Ovary (tissue), 9 donors: ENCODE measurements around the gene LRRC4. TPM values are rescaled to one million over a fixed set of nuclear protein-coding genes. Genes with fewer than 3 reads are reported as not detected.

Source experiments
- DNase-seq, 5 donors: peaks; one replicate each; pipeline ENCODE4 v3.0.0-alpha.2; 2019 to 2020
- H3K27ac ChIP-seq, 2 donors: fragments of 200-600 bp; one replicate each; pipeline versions ENCODE4 v1.5.1 to v1.8.0; 2019 to 2022
- H3K27me3 ChIP-seq: fragments of 200-600 bp; one replicate; pipeline ENCODE4 v1.8.0; 2022
- H3K36me3 ChIP-seq: fragments of 200-600 bp; sonication (generic); one replicate; pipeline ENCODE4 v1.5.1; 2019
- H3K4me1 ChIP-seq: one replicate; pipeline ENCODE4 v1.8.1; 2013; ENCODE audit warnings: mild to moderate bottlenecking, moderate library complexity; ENCODE audit not compliant: insufficient read depth
- H3K4me3 ChIP-seq: fragments of 200-600 bp; sonication (generic); one replicate; pipeline ENCODE4 v1.5.1; 2017
- H3K9me3 ChIP-seq, 2 donors: fragments of 200-600 bp in 1 of 2; sonication (generic) in 1 of 2; one replicate each; pipeline versions ENCODE4 v1.5.1 to v1.8.1; 2013 to 2019; ENCODE audit warnings: mild to moderate bottlenecking in 1 of 2, moderate library complexity in 1 of 2
- EP300 ChIP-seq: sonication (generic); formaldehyde crosslinking; IDR thresholded peaks from one replicate; pipeline ENCODE4 v1.6.1; 2017; ENCODE audit warnings: antibody characterized with exemption
- POLR2A ChIP-seq: fragments of 450-650 bp; IDR thresholded peaks from one replicate; pipeline ENCODE4 v1.6.1; 2017; ENCODE audit warnings: antibody characterized with exemption, mild to moderate bottlenecking, moderate library complexity
- WGBS, 3 donors: extraction: QIAGEN DNeasy Blood & Tissue Kit in 1 of 3; methylation state at CpG; one replicate each; pipeline versions ENCODE4 v1.1.5 to v1.1.7; 2013 to 2017; 5-methylcytosine and 5-hydroxymethylcytosine counted together
- intact Hi-C, 4 donors: fragments of 100-400 bp; cut with DNase I; formaldehyde crosslinking; loops; one replicate each; pipeline versions ENCODE4 v1.11.0 to v1.15.1; 2022 to 2023
- polyA plus RNA-seq, 2 donors: library from polyadenylated mRNA; stranded (reverse); fragments of 200-250 nt in 1 of 2; fragments of 350-450 nt in 1 of 2; fragmentation: Illumina TruSeq in 1 of 2; extraction: RNeasy Lipid Tissue Mini Kit (QIAGEN cat#74804) in 1 of 2; gene quantifications; one replicate each; pipeline ENCODE4 v1.2.3, GENCODE V29; 2013 to 2014
- total RNA-seq, 7 donors: library from RNA; depleted of rRNA in 2 of 7; stranded (reverse); fragments of >200 nt in 2 of 7; fragmentation: NEBNext Ultra II Directional in 3 of 7; extraction: Animal tissue kit (Norgen Biotek cat#: 25700) in 3 of 7; gene quantifications; one replicate each; pipeline versions ENCODE4 v1.1.0 to v1.2.4, GENCODE V29; 2016 to 2023
- TF ChIP-seq, protein P1 (sequence below), 3 donors: fragments of 450-650 bp in 2 of 3; fragments of 200-600 bp in 1 of 3; IDR thresholded peaks; one replicate each; pipeline versions ENCODE4 v1.5.1 to v1.8.0; 2016 to 2022; ENCODE audit warnings: antibody characterized with exemption in 3 of 3, mild to moderate bottlenecking in 1 of 3
- donor health status: DM: no; HTN: no; CAD: no; lungs with moderate emphysema.
- donor health status: DM: no; HTN: no; CAD: no.
- donor health status: Bipolar disorder and iron deficiency.
- donor health status: DM: yes; HTN: yes; CAD: no.
- donor health status: DM: no; HTN: no; CAD: no.
- donor health status: DM: yes; HTN: yes; CAD: no.

LRRC4 gene
- total and polyA plus RNA-seq, 9 donors = 0.72 to 16.7 (median 4.6) TPM

DNA sequence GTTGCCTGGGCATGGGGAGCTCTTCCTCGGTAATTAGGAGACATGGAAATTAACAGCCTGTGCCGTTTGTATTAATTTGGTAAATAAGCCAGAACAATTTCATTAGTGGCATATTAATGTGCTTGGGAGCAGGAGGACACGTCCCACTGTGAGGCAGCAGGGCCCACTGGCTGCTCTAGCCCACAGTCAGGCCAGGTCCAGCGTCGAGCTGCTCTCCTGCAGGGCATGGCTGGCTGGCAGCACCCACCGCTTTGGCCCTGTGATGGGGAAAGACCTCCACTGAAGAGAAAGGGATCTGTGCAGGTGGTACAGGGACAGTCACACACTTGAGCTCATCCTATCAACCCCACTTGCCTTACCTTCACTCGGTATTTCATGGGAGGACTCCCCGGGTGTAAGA, 37.5 kb upstream of the LRRC4 start:
- Histone ChIP-seq H3K9me3 (no peaks in the 10 kb centered on the region), H3K4me3 (no peak overlapping the region), H3K36me3 (no peaks in the 10 kb centered on the region), H3K27ac (no peak overlapping the region), H3K27me3 (no peaks in the 10 kb centered on the region), H3K4me1 (no peaks in the 10 kb centered on the region)
- TF ChIP-seq, protein P1, sequence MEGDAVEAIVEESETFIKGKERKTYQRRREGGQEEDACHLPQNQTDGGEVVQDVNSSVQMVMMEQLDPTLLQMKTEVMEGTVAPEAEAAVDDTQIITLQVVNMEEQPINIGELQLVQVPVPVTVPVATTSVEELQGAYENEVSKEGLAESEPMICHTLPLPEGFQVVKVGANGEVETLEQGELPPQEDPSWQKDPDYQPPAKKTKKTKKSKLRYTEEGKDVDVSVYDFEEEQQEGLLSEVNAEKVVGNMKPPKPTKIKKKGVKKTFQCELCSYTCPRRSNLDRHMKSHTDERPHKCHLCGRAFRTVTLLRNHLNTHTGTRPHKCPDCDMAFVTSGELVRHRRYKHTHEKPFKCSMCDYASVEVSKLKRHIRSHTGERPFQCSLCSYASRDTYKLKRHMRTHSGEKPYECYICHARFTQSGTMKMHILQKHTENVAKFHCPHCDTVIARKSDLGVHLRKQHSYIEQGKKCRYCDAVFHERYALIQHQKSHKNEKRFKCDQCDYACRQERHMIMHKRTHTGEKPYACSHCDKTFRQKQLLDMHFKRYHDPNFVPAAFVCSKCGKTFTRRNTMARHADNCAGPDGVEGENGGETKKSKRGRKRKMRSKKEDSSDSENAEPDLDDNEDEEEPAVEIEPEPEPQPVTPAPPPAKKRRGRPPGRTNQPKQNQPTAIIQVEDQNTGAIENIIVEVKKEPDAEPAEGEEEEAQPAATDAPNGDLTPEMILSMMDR (IDR thresholded peaks at IDR 0.05) = no peak
- DNase-seq = no peak
- 92 to 95% (median 93%) methylated on average over 8 of the region's 8 CpGs for WGBS, 3 donors
- intact Hi-C loops = no loop called here

DNA sequence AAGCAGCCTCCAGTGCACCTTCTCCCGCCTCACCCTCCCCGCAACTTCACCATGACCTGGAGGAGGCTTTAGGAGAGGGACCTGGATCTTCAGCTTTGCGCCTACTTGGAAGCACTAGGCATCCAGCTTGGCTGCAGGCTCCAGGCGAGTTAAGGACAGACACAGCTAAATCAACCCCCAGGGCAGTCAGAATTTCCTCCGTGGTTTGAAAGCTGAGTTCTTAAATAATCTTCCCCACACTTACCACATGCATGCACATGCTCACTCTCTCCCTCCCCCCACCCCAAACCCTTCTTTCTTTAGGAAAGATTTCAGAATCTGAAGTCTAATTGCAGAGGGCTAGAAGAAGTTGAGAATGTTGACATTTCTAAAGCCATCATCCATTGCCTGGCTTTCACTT, 36.7 kb upstream of the LRRC4 start:
- no peaks in the 10 kb centered on the region for H3K27me3 ChIP-seq
- no peaks in the 10 kb centered on the region for H3K9me3 ChIP-seq
- DNase-seq = no peak
- H3K4me3 ChIP-seq = no peak overlapping the region
- no peaks in the 10 kb centered on the region for H3K36me3 ChIP-seq
- H3K27ac ChIP-seq = no peak overlapping the region
- no peak for TF ChIP-seq POLR2A
- TF ChIP-seq, protein P1 (IDR thresholded peaks at IDR 0.05) = no peak
- TF ChIP-seq EP300 = no peak
- 88 to 94% (median 89%) methylated on average over 5 of the region's 5 CpGs for WGBS, 3 donors
- H3K4me1 ChIP-seq = no peaks in the 10 kb centered on the region
- intact Hi-C loops = no loop called here

DNA sequence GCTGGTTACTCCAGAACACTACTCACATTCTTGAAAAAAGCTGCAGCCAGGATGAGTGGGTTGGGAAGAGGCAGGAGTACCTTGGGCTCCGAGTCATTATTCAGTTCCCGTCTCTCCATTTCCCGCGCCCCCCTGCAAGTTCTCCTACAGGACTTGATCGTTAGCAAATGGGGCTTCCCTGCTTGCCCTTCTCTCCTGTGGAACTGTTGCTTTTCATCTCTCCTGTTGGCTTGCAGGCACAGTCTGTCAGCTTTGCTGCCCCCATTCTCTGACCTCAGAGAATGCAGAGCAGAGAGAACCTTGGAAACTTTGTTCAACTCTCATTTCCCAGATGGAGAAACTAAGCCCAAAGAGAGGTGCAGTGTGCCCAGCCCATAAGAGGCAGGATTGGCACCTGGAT, 35.6 kb upstream of the LRRC4 start:
- H3K27me3 ChIP-seq = no peaks in the 10 kb centered on the region
- intact Hi-C loops = no loop called here
- no peak overlapping the region for H3K27ac ChIP-seq
- H3K36me3 ChIP-seq = no peaks in the 10 kb centered on the region
- 47 to 71% (median 55%) methylated on average over 5 of the region's 5 CpGs for WGBS, 3 donors
- H3K4me3 ChIP-seq = no peak overlapping the region
- no peak for DNase-seq
- H3K9me3 ChIP-seq = no peaks in the 10 kb centered on the region
- TF ChIP-seq, protein P1 (IDR thresholded peaks at IDR 0.05) = no peak
- TF ChIP-seq EP300 = no peak
- TF ChIP-seq POLR2A = no peak
- H3K4me1 ChIP-seq = no peaks in the 10 kb centered on the region

DNA sequence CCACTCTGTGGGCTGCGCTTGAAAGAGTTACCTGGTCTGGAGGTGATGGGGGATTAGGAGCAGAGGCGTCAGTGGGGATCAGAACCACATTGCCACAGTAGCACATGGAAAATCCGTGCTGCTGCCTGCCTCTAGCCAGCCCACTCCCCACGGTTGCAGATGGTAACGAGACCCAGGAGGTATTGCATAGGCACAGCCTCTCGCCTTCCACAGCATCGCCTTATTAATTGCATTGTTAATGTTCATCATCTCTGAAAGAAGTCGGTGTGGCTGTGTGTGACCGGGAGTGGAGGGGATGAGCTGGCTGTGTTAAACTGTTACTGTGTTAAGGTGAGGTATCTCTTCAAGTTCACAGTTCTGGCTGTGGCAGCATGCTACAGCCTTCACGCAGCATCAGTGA, 35.2 kb upstream of the LRRC4 start:
- intact Hi-C loops = no loop called here
- WGBS, 3 donors = 92 to 93% (median 92%) methylated on average over 10 of the region's 10 CpGs

More for the DNA sequence above, 35.2 kb upstream of the LRRC4 start:
- Histone ChIP-seq H3K27ac (no peak overlapping the region), H3K36me3 (no peaks in the 10 kb centered on the region), H3K4me3 (no peak overlapping the region), H3K4me1 (no peaks in the 10 kb centered on the region), H3K27me3 (no peaks in the 10 kb centered on the region), H3K9me3 (no peaks in the 10 kb centered on the region)
- DNase-seq = no peak
- TF ChIP-seq POLR2A (no peak), EP300 (no peak)
- TF ChIP-seq, protein P1 (IDR thresholded peaks at IDR 0.05) = no peak
